Bronchial epithelial cell (primary cell): Measurements from ENCODE around the gene MPZL2. TPM values are rescaled to one million over a fixed set of nuclear protein-coding genes. Genes with fewer than 3 reads are reported as not detected.

Source experiments
- DNase-seq: peaks from one replicate; pipeline ENCODE4 v3.0.0-alpha.2; 2010; ENCODE audit warnings: low read depth
- FAIRE-seq: peaks from 2 replicates; lab custom pipeline; 2011; peaks lifted over from hg19 to GRCh38; lab: Jason Lieb, UNC
- H3K27me3 ChIP-seq: 2 replicates; pipeline ENCODE4 v1.5.1; 2011; ENCODE audit warnings: low read length; ENCODE audit not compliant: control insufficient read depth, insufficient read depth
- H3K36me3 ChIP-seq: 2 replicates; pipeline ENCODE4 v1.5.1; 2011; ENCODE audit warnings: low read length; ENCODE audit not compliant: control insufficient read depth, insufficient read depth
- H3K4me3 ChIP-seq: 2 replicates; pipeline ENCODE4 v1.5.1; 2011; ENCODE audit warnings: mild to moderate bottlenecking, low read depth, low read length, control low read depth
- total RNA-seq: library from RNA; depleted of rRNA; stranded (reverse); fragments of >200 nt; gene quantifications from 2 replicates; pipeline ENCODE4 v1.2.1, GENCODE V29; 2014
- TF ChIP-seq, protein P1 (sequence below): IDR thresholded peaks from 2 replicates; pipeline ENCODE4 v1.5.1; 2011; ENCODE audit warnings: mild to moderate bottlenecking, moderate library complexity, low read length, control low read depth, inconsistent platforms; ENCODE audit not compliant: insufficient read depth, severe bottlenecking

The MPZL2 gene
- total RNA-seq, 1 donor from 2014 or later, result 38.7 TPM

GRCh38 chr11:118209033-118209432 lies 55.1 kb downstream of the MPZL2 start:
- FAIRE-seq, result no peak

DNA sequence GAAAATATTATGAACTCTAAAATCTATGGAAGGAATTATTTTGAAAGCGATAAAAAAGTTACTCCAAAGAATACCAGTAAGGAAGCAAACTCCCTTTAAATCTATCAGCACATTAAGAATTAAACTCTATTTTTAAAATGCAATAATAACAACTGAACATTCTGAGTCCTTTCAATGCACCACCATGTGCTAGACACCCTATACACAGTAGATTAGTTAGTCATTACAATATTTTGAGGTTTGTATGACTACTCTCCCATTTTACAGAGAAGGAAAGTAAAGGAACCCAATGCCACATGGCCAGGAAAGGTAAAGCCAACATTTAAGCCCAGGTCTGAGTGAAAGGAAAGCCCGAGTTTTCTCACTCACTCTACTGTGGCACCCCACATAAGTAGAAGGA lies 57.0 kb downstream of the MPZL2 start:
- DNase-seq (no peak), FAIRE-seq (no peak)
- no peak overlapping the region for H3K4me3 ChIP-seq
- TF ChIP-seq, protein P1, sequence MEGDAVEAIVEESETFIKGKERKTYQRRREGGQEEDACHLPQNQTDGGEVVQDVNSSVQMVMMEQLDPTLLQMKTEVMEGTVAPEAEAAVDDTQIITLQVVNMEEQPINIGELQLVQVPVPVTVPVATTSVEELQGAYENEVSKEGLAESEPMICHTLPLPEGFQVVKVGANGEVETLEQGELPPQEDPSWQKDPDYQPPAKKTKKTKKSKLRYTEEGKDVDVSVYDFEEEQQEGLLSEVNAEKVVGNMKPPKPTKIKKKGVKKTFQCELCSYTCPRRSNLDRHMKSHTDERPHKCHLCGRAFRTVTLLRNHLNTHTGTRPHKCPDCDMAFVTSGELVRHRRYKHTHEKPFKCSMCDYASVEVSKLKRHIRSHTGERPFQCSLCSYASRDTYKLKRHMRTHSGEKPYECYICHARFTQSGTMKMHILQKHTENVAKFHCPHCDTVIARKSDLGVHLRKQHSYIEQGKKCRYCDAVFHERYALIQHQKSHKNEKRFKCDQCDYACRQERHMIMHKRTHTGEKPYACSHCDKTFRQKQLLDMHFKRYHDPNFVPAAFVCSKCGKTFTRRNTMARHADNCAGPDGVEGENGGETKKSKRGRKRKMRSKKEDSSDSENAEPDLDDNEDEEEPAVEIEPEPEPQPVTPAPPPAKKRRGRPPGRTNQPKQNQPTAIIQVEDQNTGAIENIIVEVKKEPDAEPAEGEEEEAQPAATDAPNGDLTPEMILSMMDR, result no peak
- H3K36me3 ChIP-seq, result no peaks in the 10 kb centered on the region
- no peaks in the 10 kb centered on the region for H3K27me3 ChIP-seq

More at GRCh38 chr11:118209033-118209432, 55.1 kb downstream of the MPZL2 start:
- Histone ChIP-seq H3K27me3 (no peaks in the 10 kb centered on the region), H3K4me3 (no peak overlapping the region), H3K36me3 (no peaks in the 10 kb centered on the region)
- TF ChIP-seq, protein P1, result no peak
- DNase-seq, result no peak

GRCh38 chr11:118206391-118207031 lies 57.6 kb downstream of the MPZL2 start:
- Histone ChIP-seq H3K36me3 (no peaks in the 10 kb centered on the region), H3K4me3 (no peak overlapping the region), H3K27me3 (no peaks in the 10 kb centered on the region)
- DNase-seq (no peak), FAIRE-seq (no peak)
- TF ChIP-seq, protein P1, result no peak

DNA sequence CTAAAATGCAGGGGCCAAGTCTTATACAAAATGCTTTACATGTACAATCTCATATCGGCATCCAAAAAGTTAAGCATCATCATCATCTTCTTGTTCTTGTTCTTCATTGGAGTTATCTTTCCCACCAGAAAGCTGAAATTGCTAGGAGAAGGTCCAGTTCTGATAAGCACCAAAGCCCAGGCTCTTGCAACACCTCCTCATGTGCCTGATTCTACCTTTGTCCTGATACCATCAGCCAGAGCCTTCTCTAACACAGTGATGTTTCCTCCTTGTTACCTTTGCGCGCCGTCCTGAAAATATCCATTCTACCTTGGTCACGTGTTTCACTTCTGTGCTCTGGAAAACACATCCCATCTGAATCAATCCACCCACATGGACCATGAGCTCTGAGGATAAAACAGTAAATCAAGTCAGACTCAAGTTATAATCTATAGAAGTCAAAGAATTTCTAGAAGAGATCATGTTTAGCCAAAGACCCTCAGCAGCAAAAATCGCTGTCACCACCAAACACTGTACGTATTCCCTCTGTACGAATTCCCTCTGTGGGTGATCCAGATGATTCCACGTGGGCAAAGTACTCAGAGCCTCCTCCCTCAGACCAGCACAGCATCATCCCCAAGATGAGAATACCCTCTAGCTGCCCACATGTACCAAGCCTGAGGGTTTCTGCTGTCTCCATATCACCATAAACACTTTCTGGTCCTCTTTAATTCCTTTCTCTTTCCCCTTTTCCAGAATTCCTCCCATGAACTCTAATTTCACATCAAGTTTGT lies 58.3 kb downstream of the MPZL2 start:
- H3K36me3 ChIP-seq, result no peaks in the 10 kb centered on the region
- TF ChIP-seq, protein P1, result no peak
- FAIRE-seq (no peak), DNase-seq (no peak)
- no peaks in the 10 kb centered on the region for H3K27me3 ChIP-seq
- no peak overlapping the region for H3K4me3 ChIP-seq

Other genes starting within 250 kb of the MPZL2 start
- gene TMPRSS4, start 187.2 kb downstream of the MPZL2 start, total RNA-seq, result 42.4 and 202 TPM in 2 replicates
- gene SMIM35, start 177.3 kb downstream of the MPZL2 start, total RNA-seq, result not detected in 2 replicates
- 0.53 and 1.2 TPM in 2 replicates for gene SCN4B, start 111.5 kb downstream of the MPZL2 start, total RNA-seq
- under 0.01 and 0.13 TPM in 2 replicates for gene SCN2B, start 87.7 kb downstream of the MPZL2 start, total RNA-seq
- gene JAML, start 39.3 kb downstream of the MPZL2 start, total RNA-seq, result 0.13 TPM in 1 of 2 replicates, not detected in the other
- 34.8 and 81.4 TPM in 2 replicates for gene MPZL3, start 11.9 kb downstream of the MPZL2 start, total RNA-seq
- gene CD3E, start 40.4 kb upstream of the MPZL2 start, total RNA-seq, result not detected in 2 replicates
- not detected in 2 replicates for gene CD3D, start 78.4 kb upstream of the MPZL2 start, total RNA-seq
- gene CD3G, start 80.0 kb upstream of the MPZL2 start, total RNA-seq, result not detected in 2 replicates
- gene UBE4A, start 95.3 kb upstream of the MPZL2 start, total RNA-seq, result 16.1 and 21.9 TPM in 2 replicates
- gene ATP5MG, start 137.3 kb upstream of the MPZL2 start, total RNA-seq, result 61.1 and 113 TPM in 2 replicates
- gene KMT2A, start 172.2 kb upstream of the MPZL2 start, total RNA-seq, result 14.0 and 20.6 TPM in 2 replicates